ENCODE data around the gene NKD1.

NKD1 gene

DNA sequence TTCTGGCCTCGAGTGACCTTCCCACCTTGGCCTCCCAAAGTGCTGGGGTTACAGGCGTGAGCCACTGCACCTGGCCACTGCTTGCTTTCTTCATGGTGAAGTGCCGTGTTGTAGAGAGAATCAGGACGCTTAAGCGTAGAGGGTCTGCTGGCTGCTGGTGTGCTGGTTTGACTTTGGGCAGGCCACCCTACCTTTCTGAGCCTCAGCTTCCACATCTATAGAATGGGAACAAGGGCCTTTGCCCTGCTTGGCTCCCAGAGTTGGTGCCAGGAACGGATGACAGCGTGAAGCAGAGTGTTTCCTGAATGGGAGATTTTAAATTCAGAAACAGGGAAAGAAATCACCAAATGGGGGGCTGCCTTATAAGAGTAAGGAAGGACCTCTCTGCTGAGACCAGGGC lies 60.9 kb downstream of the NKD1 start:
- peak in 1 of 10 donors; percentile 45 for DNase-seq
- intact Hi-C loops (cut with DNase I), result no loop called here

DNA sequence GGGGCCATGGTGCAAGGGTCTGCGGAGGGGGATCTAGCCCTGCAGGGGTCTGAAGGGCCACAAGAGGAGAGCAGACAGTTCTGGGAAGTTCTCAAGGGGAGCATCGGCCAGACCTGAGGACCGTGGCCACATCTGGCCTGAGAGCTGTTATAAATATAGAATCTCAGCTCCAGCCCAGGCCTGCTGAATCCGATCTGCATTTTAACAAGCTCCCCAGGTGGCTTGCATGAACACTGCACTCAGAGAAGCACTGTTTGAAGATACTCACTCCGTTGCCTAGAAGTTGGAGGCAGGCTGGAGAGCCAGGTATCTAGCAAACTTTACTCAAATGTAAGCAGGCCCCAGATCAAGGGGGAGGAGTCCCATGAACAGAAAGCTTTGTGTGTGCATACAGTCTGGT lies 61.3 kb downstream of the NKD1 start:
- peak in 2 of 10 donors; percentile 52 to 61 for DNase-seq
- intact Hi-C loops (cut with DNase I), result no loop called here

DNA sequence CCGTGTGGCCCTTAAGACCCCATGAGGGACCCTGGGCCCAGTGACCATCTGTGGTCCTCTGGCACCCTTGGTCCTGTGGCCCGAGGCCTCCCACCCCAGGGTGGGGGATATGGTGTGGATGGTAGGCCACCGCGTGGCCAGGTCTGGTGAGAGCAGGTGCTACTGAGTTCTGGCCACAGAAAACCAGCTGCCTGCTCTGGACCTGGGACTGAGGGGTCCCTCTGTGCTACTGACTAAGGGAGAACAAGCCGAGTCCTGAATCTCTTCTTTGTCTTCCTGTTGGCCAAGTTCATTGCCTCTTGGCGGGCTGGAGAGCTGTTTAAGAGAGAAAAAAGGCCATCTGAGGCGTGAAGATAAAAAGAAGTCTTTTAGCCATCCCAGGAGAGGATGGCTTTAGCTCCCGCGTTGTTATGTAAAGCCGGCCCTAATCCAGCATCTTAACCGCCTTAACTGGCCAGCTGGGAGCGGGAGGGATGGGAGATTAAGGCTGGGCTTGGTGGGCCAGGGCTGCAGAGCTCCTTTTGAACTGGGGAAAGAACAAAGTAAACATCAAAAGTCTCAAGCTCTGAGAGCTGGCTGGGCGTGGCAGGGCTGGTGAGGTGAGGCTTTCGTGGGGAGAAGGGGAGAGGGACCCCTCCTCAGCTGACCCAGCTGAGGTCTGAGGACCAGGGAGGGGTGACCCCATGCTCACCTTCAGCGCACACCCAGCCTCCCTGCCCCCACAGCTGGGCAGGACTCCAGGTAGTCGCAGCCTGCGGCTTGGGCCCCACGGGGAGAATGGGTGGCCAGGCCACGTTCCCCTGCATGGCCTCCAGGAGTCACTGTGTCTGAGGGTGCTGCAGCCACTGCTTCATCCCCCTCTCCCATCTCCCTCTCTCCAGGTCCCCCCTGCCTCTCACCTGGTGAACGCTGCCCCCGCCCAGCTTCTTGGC lies 62.4 kb downstream of the NKD1 start:
- intact Hi-C loops (cut with DNase I), result no loop called here
- DNase-seq, result peak in 3 of 10 donors; percentile 25 to 86 (median 72)

DNA sequence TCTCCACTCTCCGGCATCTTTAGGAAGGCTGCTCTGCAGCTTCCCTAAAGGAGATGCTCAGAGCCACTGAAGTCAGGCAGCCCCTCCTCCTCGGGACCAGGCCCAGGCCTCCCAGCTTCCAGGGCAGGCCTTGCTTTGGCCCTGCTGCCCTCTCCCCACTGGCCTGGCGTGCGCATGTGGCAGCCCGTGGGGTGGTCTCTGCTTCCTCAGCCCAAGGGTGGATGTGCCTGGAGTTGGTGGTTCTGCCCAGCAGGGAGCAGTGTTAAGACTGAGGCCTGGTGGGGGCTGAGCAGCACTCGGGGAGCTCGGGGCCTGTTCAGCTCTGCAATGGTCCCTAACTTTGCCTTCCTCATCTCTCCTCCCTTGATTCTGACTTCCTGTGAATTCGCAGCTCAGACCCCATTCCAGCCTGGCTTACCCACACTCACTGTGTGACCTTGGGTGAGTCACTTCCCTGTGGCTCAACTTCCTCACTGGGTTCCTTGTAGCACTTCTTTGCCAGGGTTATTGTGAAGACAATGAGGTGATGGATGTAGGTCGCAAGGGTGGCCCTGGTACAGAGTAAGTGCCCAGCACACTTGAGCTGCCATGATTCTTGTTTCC lies 63.2 kb downstream of the NKD1 start:
- DNase-seq, result peak in 2 of 10 donors; percentile 40 to 47
- intact Hi-C loops (cut with DNase I), result no loop called here

DNA sequence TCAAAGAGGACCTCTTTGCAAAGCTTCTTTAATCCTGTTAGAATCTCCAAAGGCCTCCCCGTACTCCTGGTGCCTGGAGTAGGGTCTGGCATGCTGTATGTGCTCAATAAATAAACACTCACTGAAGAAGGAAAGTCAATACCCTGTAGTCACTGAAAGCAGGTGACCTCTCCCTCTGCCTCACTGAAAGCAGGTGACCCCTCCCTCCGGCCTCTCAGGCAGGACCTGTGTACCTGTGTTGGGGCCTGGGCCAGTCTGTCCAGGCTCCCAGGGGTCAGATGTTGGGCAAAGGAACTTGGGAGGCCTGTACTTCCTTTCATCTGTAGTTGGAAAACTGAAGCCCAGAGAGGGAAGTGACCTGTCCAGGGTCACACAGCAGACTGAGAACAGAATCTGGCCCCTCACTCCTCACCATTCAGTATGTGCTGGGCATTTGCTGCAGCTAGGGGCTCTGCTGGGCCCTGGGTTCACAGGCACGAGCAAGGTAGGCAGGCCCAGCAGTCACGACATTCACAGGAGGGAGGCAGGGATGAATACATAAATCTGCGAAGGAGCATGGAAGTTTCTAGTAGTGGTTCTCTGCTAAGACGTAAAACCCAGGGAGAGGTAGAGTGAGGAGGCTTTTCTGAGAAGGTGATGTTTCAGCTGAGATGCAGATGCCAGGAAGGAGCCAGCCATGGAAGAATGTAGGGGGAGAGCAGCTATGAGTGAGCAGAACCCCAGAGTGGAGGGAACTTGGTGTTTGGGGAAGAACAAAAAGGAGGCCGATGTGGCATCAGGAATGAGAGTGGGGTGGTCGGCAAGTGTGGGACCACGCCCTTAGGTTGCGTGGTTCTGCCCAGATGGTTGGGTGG lies 64.0 kb downstream of the NKD1 start:
- intact Hi-C loops (cut with DNase I), result no loop called here
- peak in 2 of 10 donors; percentile 28 for DNase-seq

DNA sequence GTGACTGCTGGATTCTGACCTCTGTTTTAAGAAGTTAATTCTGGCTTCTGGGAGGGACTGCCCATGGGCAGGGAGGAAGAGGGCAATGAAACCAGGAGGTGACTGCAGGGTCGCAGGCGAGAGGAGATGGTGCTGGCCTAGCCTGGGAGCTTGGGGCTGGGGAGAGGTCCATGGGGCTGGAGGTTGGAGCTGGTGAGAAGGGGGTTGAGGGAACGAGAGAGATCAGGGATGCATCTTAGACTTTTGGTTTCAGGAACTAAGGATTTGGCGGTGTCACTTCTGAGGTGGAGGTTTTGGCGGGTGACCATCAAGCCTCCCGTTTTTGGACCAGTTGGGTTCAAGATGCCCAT lies 64.6 kb downstream of the NKD1 start:
- DNase-seq, result peak in 1 of 10 donors; percentile 44
- intact Hi-C loops (cut with DNase I), result no loop called here

DNA sequence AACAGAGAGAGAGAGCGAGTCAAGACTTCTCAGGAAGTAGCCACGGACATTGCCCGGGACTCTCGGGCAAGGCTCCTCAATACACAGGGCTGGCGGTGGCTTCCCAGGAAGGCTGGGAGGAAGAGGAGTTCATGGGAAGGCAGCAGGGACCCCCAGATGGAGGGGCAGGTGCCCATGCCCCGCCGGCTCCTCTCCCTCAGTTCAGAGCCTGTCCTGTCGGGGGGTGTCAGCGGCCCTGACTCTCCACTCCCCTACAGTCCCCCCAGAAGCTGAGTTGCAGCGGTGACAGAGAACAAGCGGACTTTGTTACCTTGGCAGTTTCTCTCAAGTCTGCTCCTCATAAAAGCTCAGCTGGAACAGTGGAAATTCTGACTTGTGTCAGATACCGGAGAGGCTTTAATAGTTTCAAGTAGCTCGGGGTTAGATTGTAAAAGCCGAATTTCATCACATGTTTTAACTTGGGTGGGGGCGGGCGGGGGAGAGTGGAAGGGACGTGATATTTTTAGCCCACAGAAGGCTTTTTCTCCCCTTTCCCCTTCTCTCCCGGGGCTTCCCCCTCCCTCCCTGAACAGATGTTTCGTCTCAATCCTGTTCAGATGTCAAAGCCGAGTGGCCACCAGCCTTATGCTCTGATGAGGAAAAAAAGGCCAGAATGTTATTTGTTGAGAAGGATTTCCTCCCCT lies 65.2 kb downstream of the NKD1 start:
- peak in 1 of 10 donors; percentile 50 for DNase-seq
- intact Hi-C loops (cut with DNase I), result no loop called here

DNA sequence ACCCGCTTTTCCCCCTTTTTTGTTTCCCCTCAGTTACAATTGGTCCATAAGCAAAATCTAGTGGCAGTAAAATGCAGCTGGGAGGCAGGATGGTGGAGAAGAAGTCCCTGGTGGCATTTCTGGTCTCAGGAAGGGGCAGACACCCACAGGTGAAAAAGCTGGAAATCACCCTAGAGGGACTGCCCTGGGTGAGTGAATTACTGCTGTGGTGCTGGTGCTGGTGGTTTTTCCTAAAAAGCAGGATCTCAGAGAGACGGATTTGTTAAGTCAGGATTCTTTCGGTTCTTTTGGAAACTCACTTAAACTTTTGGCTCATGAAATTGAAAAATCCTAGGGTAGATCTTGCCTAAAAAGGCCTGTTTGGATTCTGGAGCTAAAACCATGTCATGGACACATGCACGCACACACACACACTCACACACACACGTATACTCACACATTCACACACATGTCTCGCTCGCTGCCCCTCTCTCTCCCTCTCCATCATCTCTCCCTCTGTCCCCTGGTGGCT lies 65.8 kb downstream of the NKD1 start:
- intact Hi-C loops (cut with DNase I), result no loop called here

DNA sequence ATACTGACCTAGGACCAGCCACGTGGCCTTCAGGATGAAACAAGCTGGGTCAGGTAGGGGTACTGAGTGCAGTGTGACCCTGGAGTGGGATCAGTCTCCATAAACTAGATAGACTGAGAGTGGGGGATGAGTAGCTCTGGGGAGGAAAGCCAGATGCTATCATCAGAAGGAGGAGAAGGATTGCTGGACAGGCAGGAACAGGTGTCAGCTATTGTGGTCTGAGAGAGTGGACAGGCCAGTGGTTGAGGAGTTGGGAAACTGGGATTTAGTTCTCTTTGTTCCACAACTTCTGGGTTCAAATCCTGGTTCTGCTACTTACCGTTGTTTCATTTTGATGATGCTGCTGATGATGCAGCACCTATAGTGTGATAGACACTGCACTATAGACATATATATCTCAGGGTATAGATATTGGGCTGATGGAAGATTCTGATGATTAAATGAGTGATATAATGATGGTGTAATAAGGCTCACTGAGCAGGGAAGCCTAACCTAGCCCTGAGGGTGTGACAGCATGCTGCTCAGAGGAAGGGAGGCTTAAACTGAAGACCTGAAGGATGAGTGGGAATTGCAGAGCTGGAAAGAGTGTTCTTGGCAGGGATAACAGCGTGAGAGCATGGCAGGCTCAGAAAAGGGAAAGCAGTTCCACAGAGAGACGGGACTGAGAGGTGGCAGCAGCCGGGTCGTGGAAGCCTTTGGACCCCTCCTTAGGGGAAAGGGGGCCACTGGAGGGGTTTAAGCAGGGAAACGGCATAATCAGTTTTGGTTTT lies 66.9 kb downstream of the NKD1 start:
- DNase-seq, result peak in 1 of 10 donors; percentile 50
- intact Hi-C loops (cut with DNase I), result no loop called here

More for the DNA sequence above, 65.8 kb downstream of the NKD1 start:
- peak in 1 of 10 donors; percentile 35 for DNase-seq

DNA sequence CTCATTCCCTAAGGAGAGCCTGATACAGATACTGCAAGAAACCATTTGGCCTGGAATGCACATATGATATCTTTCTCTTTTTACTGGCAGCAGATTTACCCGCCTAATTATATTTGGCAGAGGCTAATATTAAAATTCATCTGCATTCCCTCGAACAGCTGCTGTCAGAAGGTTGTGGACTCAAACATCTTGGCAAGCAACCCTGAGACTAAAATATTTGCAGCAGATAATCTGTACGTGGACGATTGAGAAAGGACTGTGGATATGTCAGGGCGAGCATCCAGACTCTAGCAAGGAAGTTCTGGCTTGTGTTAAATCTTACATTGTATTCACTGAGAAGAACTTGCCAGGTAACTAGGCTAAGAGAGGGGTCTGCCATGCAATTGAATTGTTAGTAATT lies 67.7 kb downstream of the NKD1 start:
- intact Hi-C loops (cut with DNase I), result no loop called here
- no peak for DNase-seq

DNA sequence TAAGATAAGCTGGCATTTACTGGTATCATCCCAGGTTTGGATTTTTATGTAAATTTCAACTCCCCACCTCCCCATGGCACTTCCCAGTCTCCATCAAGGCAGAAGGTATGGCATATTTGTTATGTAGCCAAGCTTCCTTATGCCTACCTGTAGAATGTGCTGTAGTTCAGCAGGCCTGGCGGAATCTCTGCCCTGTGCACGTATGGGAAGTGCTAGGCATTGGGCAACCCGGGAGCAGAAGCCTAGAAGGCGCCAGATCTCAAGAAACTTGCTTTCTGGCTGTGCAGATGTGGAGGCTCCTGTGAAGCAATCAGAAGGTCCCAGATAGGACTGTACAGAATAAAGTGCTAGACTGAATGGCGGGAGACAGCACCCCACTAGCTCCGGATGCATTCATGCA lies 68.2 kb downstream of the NKD1 start:
- DNase-seq, result peak in 1 of 10 donors; percentile 22
- intact Hi-C loops (cut with DNase I), result no loop called here

DNA sequence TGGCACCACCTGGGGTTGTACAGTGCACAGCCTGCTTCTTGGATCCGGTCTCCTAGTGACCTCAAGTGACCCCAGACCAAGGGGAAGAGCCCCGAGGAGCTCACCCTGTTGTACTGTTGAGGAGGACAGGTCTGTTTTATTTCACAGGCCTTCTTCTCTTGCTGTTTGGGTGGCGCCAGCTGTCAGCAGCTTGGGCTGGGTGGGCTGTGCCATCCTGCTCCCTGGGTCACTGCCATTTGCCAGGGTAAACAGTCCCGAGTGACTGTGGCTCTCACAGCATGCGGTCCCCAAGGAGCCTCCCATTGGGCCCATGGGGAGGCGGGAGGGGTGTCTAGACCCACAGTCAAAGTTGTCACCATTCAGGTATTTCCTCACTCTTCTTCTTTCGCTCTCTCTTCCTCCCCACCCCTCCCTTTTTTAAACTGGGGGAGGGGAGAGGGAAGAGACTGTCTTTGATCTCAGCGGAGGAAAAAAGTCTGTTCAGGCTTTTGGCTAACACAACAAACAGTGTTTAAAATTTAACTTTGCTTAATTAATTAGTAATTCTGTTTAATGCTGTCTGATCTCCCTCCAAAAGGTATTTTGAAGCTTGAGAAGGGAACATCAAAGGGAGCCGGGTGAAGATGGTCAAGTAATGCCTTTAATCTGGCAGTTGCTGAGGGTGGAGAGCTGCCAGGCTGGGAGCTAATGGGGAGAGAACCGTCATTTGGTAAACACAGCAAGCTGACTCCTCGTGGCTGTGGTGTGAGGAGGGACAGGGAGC lies 68.9 kb downstream of the NKD1 start:
- DNase-seq, result peak in 1 of 10 donors; percentile 25
- intact Hi-C loops (cut with DNase I), result no loop called here

DNA sequence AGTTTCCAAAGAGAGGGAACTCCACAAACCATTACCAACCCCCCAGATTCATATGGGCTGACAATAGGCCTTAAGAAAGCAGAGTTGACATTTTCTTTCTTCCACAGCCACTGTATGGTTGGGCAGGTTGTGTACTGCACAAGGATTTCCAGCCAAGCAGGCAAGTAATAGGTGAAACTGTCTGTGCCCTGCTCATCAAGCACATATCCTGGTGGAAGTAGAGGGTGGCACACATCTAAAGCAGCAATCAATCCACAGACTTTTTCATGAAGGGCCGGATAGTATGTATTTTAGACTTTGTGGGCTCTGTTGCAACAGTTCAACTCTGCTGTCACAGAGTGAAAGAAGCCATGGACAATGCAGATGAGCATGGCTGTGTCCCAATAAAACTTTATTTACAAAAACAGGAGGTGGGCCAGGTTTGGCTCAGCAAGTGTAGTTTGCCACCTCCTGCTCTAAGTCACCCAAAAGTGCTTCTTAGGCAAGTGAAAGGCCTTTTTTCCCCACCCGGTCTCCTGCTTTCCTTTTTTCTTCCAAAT lies 69.5 kb downstream of the NKD1 start:
- intact Hi-C loops (cut with DNase I), result no loop called here
- DNase-seq, result no peak

DNA sequence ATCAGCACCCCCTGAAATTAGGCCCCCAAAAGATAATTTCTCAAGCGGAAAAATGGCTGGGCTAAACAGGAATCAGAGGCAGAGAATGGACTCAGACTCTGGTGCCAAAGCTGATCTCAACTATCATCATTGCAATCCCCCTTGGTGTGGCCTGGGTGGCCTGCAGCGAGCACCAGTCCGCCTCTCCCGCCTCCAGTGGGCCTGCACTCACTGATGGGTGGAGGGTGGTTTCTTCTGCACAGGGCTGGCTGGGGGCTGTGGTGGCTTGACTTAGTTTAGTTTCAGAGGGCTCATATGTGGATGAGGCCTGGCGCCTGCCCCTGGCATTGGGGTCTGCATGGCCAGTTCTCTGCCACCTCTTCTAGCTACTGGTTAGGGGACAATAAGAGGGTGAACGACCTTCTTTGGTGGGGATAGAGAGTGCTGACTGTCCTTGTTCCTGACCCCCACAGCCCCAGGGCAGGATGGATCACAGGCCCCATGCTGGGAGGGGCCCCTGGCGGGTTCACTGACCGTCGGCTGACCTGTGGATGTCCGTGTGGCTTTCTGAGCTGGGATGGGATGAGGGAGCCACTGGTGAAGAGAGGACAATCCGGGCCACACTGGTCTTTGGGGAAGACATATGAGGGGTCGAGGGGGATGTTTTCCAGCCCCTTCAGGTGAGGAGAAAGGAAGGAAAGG lies 70.2 kb downstream of the NKD1 start:
- DNase-seq, result peak in 1 of 10 donors; percentile 52
- intact Hi-C loops (cut with DNase I), result no loop called here

DNA sequence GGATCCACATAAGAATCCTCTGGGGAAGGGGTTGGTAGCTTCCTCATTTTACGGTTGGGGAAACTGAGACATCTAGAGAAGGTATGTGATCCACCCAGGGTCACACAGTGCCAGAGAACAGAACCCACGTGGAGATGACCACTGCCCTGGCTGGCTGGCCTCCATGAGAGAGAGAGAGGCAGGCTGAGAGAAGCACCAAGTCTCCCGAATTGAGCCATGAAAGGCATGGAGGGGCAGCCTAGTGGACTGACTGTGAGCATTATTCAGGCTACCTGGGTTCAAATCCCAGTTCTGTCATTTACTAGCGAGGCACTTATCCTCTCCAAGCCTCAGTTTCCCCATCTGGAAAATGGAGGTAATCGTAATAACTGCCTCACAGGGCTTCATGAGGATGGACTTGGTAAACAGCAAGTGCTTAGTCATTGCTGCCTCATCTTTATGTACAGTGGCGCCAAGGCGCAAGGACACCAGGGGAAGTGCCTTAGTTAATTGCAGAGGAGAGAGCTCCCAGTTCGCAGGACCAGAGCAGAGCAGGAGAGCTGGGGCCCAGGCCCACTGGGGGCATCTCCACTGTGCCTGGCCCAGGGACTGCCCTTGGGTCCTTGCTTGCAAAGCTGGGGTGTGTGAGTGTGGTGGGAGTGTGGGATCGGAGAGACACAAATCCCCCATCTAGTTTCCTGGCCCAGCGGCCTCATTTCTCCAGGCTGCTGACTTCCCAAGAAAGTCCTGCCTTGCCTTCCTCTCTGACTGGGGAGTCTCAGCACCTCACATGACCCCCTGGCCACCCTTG lies 71.7 kb downstream of the NKD1 start:
- intact Hi-C loops (cut with DNase I), result no loop called here
- DNase-seq, result peak in 1 of 10 donors; percentile 25

DNA sequence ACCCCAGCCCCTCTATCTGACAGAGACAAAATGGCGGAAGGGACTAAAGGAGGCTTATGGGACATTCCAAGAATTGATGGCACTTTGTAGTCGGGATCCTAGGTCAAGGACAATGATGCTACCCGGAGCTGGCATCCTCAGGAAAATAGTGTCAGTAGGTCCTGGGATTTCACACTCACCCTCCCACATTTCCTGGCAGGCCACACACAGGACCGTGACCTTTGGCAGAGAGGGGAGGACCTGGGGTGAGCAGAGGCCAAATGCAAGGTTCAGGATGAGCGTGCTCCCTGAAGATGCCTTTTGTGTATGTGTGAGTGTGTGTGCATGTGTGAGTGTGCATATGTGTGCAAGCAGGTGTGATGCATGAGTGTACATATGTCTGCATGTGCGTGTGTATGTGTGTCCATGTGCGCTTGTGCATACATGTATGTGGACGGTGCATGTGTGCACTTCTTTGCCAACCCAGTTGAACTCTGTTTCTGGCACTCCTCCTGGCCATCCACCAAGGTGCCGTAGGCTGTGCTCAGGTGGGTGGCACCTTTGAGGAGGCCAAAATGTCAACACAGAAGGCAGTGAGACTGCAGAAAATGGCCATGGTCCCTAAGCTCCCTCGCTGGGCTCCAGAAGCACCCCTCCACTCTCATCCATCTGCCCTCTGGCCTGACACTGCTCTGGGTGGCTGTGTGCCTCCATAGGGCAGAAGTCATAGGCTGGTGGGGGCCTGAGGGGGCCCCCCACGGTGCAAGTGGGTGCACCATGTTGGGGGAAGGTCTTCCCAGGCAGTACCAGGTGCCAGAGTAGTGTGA lies 72.7 kb downstream of the NKD1 start:
- intact Hi-C loops (cut with DNase I), result no loop called here
- DNase-seq, result peak in 1 of 10 donors; percentile 29
